GM21737 (cell line): ENCODE results near the gene REPS2.
"Not testable (repeated sequence)": the region's sequence is repeated elsewhere in the genome, so short reads cannot be mapped to it uniquely, and the experiment has no call there.

ENCODE experiments used
- ATAC-seq: cut with Tn5 transposase; IDR thresholded peaks from one replicate; pipeline ENCODE4 v1.9.1; 2021; ENCODE audit warnings: mild to moderate bottlenecking, moderate library complexity; ENCODE audit not compliant: unreplicated experiment

The REPS2 gene

GRCh38 chrX:16962661-16963060 is 16.2 kb downstream of the REPS2 start:
- not testable (repeated sequence) for ATAC-seq

GRCh38 chrX:16963216-16963615 is 16.8 kb downstream of the REPS2 start:
- no peak for ATAC-seq

GRCh38 chrX:16964976-16965375 is 18.5 kb downstream of the REPS2 start:
- ATAC-seq: not testable (repeated sequence)

DNA sequence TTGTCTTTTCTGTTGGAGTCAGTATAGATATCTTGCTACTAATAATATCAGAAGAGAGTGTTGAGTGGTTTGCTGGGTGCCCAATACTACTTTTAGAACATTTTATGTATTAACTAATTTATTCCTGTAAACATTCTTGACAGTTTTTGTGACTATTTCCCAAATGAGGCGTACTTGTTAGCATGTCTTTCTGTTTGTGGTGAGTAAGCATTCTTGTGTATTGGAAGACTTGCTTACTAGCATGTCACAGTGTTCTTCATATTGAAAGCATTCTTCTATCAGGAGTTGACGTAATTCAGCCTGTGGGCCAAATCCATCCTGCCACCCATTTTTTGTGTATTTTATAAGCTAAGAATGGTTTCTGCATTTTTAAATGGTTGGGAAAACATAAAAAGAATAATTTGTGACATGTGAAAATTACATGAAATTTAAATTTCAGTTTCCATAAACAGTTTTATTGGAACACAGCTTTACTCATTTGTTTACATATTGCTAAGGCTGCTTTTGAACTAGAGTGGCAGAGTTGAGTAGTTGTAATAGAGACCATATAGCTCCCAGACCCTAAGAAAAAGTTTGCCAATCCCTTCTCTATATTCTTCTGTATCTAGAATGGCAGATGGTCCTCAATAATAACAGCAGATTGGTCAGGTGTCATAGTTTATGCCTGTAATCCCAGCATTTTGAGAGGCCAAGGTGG is 20.4 kb downstream of the REPS2 start:
- no peak for ATAC-seq

DNA sequence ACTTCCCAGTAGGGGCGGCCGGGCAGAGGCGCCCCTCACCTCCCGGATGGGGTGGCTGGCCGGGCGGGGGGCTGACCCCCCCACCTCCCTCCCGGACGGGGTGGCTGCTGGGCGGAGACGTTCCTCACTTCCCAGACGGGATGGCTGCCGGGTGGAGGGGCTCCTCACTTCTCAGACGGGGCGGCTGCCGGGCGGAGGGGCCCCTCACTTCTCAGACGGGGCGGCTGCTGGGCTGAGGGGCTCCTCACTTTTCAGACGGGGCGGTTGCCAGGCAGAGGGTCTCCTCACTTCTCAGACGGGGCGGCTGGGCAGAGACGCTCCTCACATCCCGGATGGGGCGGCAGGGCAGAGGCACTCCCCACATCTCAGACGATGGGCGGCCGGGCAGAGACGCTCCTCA is 22.3 kb downstream of the REPS2 start:
- not testable (repeated sequence) for ATAC-seq

GRCh38 chrX:16970977-16971376 is 24.5 kb downstream of the REPS2 start:
- no peak for ATAC-seq

DNA sequence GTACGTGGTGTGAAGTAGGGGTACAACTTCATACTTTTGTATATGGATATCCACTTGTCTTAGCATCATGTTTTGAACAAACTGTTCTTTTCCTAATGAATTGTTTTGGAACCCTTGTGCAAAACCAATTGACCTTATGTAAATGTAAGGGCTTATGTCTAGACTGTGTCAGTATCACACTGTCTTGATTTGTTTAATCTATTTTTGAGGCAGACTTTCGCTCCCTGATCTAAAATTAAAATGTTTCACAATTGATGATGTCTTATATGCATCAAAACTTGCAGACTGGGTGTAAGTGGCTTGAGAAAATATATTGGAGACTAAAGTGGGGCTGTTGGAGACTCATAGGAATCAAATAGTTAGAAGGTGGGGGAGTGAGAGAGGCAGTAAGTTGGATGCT is 25.2 kb downstream of the REPS2 start:
- ATAC-seq: no peak

DNA sequence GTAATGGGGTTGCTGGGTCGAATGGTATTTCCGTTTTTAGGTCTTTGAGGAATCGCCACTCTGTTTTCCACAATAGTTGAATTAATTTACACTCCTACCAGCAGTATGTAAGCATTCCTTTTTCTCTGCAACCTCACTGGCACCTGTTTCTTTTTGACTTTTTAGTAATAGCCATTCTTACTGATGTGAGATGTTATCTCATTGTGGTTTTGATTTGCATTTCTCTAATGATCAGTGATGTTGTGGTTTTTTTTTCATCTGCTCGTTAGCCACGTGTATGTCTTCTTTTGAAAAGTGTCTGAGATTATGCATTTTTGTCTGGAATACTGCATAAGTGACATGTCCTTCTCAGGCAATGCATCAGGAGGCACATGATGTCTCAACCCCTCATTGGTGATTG is 28.8 kb downstream of the REPS2 start:
- ATAC-seq: no peak

DNA sequence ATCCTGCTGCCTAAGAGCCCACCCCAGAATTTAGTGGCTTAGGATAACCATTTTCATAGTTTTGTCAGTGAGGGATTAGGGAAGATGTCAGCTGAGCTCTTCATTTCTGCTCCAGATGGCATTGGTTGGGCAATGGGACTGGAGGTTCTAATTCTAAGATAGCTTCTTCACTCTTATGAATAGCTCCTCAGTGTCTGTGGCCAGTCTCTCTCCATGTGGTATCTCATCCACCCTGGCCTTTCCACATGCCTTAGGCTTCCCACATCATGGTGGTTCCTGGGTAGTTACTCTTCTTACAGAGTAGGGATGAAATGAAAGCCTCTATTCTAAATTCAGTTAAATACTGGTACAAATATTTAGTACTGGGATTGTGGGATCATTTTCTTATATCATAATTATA is 31.3 kb downstream of the REPS2 start:
- ATAC-seq: no peak

DNA sequence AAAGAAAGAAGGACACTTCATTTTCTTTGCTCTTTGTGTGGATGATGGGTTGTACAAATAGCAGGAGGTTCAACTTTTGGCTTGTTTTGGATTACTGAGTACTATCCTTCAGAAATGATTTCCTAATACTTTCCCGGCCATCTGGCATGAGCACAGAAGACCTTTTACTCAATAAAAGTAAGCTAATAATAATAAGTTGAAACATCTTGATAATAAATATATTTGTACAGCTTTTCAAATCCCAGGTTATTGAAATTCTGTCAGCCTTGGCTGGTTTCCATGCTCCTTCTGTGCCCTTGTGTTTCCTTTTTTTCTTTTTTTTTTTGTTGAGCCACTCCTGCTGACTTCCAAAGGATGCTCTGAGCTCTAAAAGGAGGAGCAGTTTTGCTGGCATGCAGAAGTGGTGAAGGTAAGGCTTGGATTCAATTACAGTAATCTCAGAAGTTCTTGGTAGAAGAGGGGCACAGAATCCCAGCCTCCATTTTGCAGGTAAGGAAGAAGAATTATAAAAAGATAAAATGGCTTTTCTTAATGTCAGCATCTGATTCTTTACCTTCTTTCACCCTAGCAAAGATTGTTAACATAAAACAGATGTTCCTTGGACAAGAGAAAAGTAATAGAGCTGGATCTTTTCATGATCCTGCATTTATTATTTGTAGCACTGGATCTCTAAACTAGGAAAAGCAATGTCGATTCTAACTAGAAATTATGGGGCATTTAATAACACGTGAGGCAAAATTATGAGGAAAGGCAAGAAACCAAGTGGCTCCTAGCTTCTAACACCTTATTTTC is 31.9 kb downstream of the REPS2 start:
- ATAC-seq: no peak

DNA sequence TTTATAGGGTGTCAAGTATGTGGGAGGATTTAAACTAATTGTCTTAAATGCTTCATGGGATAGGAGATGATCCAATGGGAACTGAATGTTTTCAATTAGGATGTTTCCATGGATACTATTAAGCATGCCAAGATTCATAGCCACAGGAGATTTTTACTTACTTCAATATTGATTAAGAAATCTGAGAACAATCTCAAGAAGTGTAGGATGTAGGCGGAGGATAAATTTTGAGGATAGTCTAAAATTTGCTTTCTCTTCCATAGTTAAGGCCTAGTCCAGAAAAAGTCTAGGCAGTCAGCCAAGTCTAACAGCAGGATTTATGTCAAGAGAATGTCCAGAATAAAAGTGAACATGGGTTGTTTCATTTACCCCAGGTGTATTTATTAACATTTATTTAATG is 32.8 kb downstream of the REPS2 start:
- ATAC-seq: no peak

GRCh38 chrX:16981209-16981608 is 34.8 kb downstream of the REPS2 start:
- no peak for ATAC-seq

DNA sequence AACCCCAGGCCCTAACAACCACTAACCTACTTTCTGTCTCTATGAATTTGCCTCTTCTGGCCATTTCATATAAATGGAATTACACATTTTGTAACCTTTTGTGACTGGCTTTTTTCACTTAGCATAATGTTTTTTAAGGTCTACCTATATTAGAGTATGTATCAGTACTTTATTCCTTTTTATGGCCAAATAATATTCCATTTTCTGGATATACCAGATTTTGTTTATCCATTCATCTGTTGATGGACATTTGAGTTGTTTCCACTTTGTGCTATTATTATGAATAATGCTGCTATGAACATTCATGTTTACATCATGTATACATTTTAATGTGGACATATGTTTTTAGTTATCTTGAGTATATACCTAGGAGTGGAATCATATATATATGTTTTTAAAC is 35.5 kb downstream of the REPS2 start:
- no peak for ATAC-seq

GRCh38 chrX:16983051-16983450 is 36.6 kb downstream of the REPS2 start:
- ATAC-seq: no peak

- ATAC-seq: no peak
Measured at GRCh38 chrX:16985286-16985685, 38.8 kb downstream of the REPS2 start.

- ATAC-seq: no peak
Measured at GRCh38 chrX:16986169-16986568, 39.7 kb downstream of the REPS2 start.

DNA sequence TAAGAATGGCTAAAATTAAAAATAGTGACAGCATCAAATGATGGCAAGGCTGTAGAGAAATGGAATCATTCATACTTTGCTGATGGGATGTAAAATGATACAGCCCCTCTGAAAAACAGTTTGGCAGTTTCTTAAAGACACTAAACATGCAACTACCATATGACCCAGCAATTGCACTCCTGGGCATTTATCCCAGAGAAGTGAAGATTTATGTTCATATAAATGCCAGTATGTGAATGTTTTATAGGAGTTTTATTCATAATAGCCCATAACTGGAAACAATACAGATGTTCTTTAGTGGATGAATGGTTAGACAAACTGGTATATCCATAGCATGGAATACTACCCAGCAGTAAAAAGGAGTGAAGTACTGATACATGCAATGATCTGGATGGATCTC is 43.3 kb downstream of the REPS2 start:
- no peak for ATAC-seq

- ATAC-seq: no peak
Measured at GRCh38 chrX:16990839-16991238, 44.4 kb downstream of the REPS2 start.

DNA sequence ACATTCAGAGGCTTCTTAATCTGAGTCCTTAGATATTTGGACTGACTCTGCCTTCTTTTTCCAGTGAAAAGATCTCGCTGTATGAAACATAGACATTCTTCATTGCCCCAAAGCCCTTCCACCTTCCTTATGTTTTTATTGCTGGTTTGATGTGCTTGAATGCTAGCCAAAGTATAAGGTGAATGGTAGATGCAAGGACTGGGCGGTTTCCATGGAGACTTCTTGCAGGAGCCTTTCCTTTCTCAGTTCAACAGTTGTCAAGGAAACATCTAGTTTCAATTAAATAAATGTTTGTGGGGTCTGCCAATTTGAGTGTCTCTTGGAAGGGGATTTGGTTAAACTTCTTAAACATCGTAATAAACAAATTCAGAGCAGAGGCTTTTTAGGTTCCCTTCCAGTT is 46.0 kb downstream of the REPS2 start:
- ATAC-seq: no peak

DNA sequence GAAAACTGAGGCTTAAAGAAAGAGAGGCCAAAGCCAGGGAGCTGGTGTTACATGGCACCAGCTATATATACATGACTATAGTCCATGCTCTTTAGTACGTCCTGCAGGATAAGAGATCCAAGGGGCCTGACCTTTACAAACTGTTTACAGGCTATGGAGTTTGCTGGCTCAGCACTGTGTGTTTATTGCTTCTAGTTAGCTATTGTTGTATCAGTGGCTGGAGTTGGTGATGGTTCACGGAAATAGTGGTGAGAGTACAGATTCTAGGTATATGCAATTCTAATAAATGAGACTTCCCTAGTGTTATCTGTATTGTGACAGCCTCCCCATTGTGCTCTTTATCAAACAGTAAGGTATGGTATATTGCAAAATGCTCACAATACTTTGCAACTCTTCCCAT is 46.5 kb downstream of the REPS2 start:
- ATAC-seq: no peak

GRCh38 chrX:16993791-16994318 is 47.4 kb downstream of the REPS2 start:
- ATAC-seq: no peak

DNA sequence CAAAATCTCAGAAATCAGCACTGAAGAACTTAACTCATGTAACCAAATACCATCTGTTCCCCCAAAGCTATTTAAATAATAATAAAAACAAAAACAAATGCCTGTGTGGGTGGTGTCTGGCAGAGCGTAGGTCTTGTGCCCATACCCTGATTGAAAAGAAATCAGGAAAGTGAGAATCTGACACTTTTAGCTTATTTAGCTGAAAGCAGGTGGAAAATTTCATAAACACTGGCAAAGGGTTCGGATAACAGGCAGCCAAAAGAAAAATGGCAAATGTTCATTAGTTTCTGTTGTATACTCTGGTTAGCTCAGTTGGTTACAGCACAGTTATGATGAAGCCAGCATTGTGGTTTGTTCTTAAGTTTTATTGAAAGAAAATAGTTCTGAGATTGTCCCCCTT is 48.3 kb downstream of the REPS2 start:
- no peak for ATAC-seq
